Kidney (tissue), 14 donors: ENCODE measurements around the gene AGBL4. TPM values are rescaled to one million over a fixed set of nuclear protein-coding genes. Genes with fewer than 3 reads are reported as not detected.

ENCODE experiments used
- DNase-seq, 5 donors: peaks; one replicate each; pipeline ENCODE4 v3.0.0-alpha.2; 2013 to 2020
- FAIRE-seq: peaks from 2 replicates; lab custom pipeline; 2012; peaks lifted over from hg19 to GRCh38; lab: Jason Lieb, UNC
- H3K27ac ChIP-seq, 2 donors: one replicate each; pipeline ENCODE4 v1.7.0; 2013; ENCODE audit warnings: low read depth in 2 of 2, low read length in 2 of 2, inconsistent platforms in 1 of 2
- H3K27me3 ChIP-seq: one replicate; pipeline ENCODE4 v1.7.1; 2013; ENCODE audit warnings: low read length, inconsistent platforms; ENCODE audit not compliant: control insufficient read depth, insufficient read depth
- H3K36me3 ChIP-seq, 3 donors: one replicate each; pipeline versions ENCODE4 v1.7.0 to v1.7.1; 2013; ENCODE audit warnings: low read length in 3 of 3, control low read depth in 1 of 3, inconsistent platforms in 1 of 3; ENCODE audit not compliant: insufficient read depth in 3 of 3, control insufficient read depth in 2 of 3
- H3K4me1 ChIP-seq, 3 donors: one replicate each; pipeline versions ENCODE4 v1.7.0 to v1.7.1; 2013; ENCODE audit warnings: low read length in 3 of 3, inconsistent platforms in 1 of 3, low read depth in 1 of 3; ENCODE audit not compliant: control insufficient read depth in 2 of 3, insufficient read depth in 2 of 3
- H3K4me3 ChIP-seq, 3 donors: one replicate each; pipeline versions ENCODE4 v1.7.0 to v1.8.1; 2013; ENCODE audit warnings: low read length in 3 of 3, control low read depth in 1 of 3, inconsistent platforms in 1 of 3
- H3K9ac ChIP-seq, 3 donors: one replicate each; pipeline versions ENCODE4 v1.7.0 to v1.7.1; 2013; ENCODE audit warnings: low read length in 3 of 3, control low read depth in 1 of 3, inconsistent platforms in 1 of 3
- H3K9me3 ChIP-seq, 3 donors: one replicate each; pipeline versions ENCODE4 v1.7.0 to v1.7.1; 2013; ENCODE audit warnings: low read length in 3 of 3, control low read depth in 1 of 3, inconsistent platforms in 1 of 3; ENCODE audit not compliant: control insufficient read depth in 2 of 3, insufficient read depth in 1 of 3
- CTCF ChIP-seq: IDR thresholded peaks from 3 replicates; pipeline ENCODE4 v1.5.1; 2012; ENCODE audit warnings: mild to moderate bottlenecking, moderate library complexity, borderline replicate concordance; ENCODE audit not compliant: insufficient read depth; ENCODE audit errors: extremely low read depth
- intact Hi-C: fragments of 100-400 bp; cut with DNase I; formaldehyde crosslinking; loops from one replicate; pipeline ENCODE4 v1.11.1; 2022
- polyA plus RNA-seq: library from polyadenylated mRNA; stranded (reverse); fragments of 350-450 nt; fragmentation: Illumina TruSeq; extraction: RNeasy Lipid Tissue Mini Kit (QIAGEN cat#74804); gene quantifications from one replicate; pipeline ENCODE4 v1.2.3, GENCODE V29; 2014; ENCODE audit warnings: low read depth, low replicate concordance; ENCODE audit not compliant: insufficient read depth
- total RNA-seq: library from RNA; stranded (reverse); fragmentation: NEBNext Ultra II Directional; extraction: Animal tissue kit (Norgen Biotek cat#: 25700); gene quantifications from one replicate; pipeline ENCODE4 v1.2.1, GENCODE V29; 2021
- donor health status: control.
- donor health status: control.
- donor health status: control.
- donor health status: control.
- donor health status: control.
- donor health status: DM: yes; HTN: yes; CAD: no.
- donor health status: Normal renal cell carcinoma (clear cell type).

The AGBL4 gene
- total and polyA plus RNA-seq, 2 donors from 2014 or later, result 1.5 to 2.7 TPM

- Histone ChIP-seq H3K9ac (no peak overlapping the region), H3K27me3 (no peaks in the 10 kb centered on the region), H3K36me3 (no peaks in the 10 kb centered on the region), H3K27ac (no peak overlapping the region), H3K9me3 (no peaks in the 10 kb centered on the region), H3K4me1 (peaks cover 0 to 2% (median 0%) of the 10 kb centered on the region in 3 donors), H3K4me3 (no peak overlapping the region)
- intact Hi-C loops, result no loop called here
- FAIRE-seq, result no peak
- TF ChIP-seq CTCF, result no peak
- peak in 2 of 5 donors; percentile 46 to 63 for DNase-seq
These were observed 1181.8 kb downstream of the AGBL4 start for GRCh38 chr1:48841966-48842365.

- FAIRE-seq (no peak), DNase-seq (peak in 3 of 5 donors; percentile 41 to 90 (median 80))
- intact Hi-C loops, result no loop called here
These were observed 1182.3 kb downstream of the AGBL4 start for GRCh38 chr1:48841461-48841860.

GRCh38 chr1:48831120-48831978 is 1192.4 kb downstream of the AGBL4 start:
- H3K27ac ChIP-seq, result no peak overlapping the region
- intact Hi-C loops, result no loop called here
- H3K4me3 ChIP-seq, result no peak overlapping the region
- no peaks in the 10 kb centered on the region for H3K9me3 ChIP-seq
- no peak overlapping the region for H3K9ac ChIP-seq
- no peaks in the 10 kb centered on the region for H3K27me3 ChIP-seq
- no peaks in the 10 kb centered on the region for H3K4me1 ChIP-seq
- DNase-seq, result no peak
- H3K36me3 ChIP-seq, result no peaks in the 10 kb centered on the region
- FAIRE-seq, result no peak
- no peak for TF ChIP-seq CTCF

More at GRCh38 chr1:48841461-48841860, 1182.3 kb downstream of the AGBL4 start:
- Histone ChIP-seq H3K9me3 (no peaks in the 10 kb centered on the region), H3K27me3 (no peaks in the 10 kb centered on the region), H3K27ac (no peak overlapping the region), H3K36me3 (no peaks in the 10 kb centered on the region), H3K4me3 (no peak overlapping the region), H3K9ac (no peak overlapping the region), H3K4me1 (peaks cover 0 to 2% (median 0%) of the 10 kb centered on the region in 3 donors)
- no peak for TF ChIP-seq CTCF
